CD14-positive monocyte (primary cell): Measurements from ENCODE around the gene YJU2. TPM values are rescaled to one million over a fixed set of nuclear protein-coding genes. Genes with fewer than 3 reads are reported as not detected.

ENCODE experiments used
- DNase-seq, 3 donors: peaks; one replicate each; pipeline ENCODE4 v3.0.0-alpha.2; 2011 to 2022
- H2AFZ ChIP-seq: 2 replicates; pipeline ENCODE4 v1.6.0; 2012; ENCODE audit warnings: mild to moderate bottlenecking, low read depth, low read length, inconsistent platforms; ENCODE audit not compliant: insufficient read depth, poor library complexity, severe bottlenecking
- H3K27ac ChIP-seq, 2 donors: 1 replicate in 1 of 2; 2 replicates in 1 of 2; pipeline ENCODE4 v1.5.1; 2012 to 2013; ENCODE audit warnings: low read length in 2 of 2, control low read depth in 1 of 2, inconsistent platforms in 1 of 2, low read depth in 1 of 2, mild to moderate bottlenecking in 1 of 2
- H3K27me3 ChIP-seq, 2 donors: one replicate each; pipeline versions ENCODE4 v1.6.0 to v1.6.1; 2011 to 2013; ENCODE audit warnings: low read length in 2 of 2; ENCODE audit not compliant: control insufficient read depth in 2 of 2, insufficient read depth in 2 of 2
- H3K36me3 ChIP-seq, 2 donors: replicated peaks in 1 of 2; 1 replicate in 1 of 2; 2 replicates in 1 of 2; pipeline versions ENCODE4 v1.5.1 to v1.6.1; 2012 to 2013; ENCODE audit warnings: low read length in 2 of 2, control low read depth in 1 of 2, inconsistent platforms in 1 of 2, mild to moderate bottlenecking in 1 of 2; ENCODE audit not compliant: insufficient read depth in 2 of 2, control insufficient read depth in 1 of 2
- H3K4me1 ChIP-seq, 2 donors: 1 replicate in 1 of 2; 2 replicates in 1 of 2; pipeline versions ENCODE4 v1.5.1 to v1.6.1; 2012 to 2013; ENCODE audit warnings: low read length in 2 of 2, control low read depth in 1 of 2, inconsistent platforms in 1 of 2, mild to moderate bottlenecking in 1 of 2, moderate library complexity in 1 of 2; ENCODE audit not compliant: insufficient read depth in 2 of 2, control insufficient read depth in 1 of 2
- H3K4me2 ChIP-seq: replicated peaks from 2 replicates; pipeline ENCODE3; 2012; ENCODE audit warnings: low read length, moderate library complexity, mild to moderate bottlenecking; ENCODE audit not compliant: poor library complexity, severe bottlenecking; ENCODE audit errors: extremely low read depth
- H3K4me3 ChIP-seq, 3 experiments: fragments of 200-600 bp in 1 of 3; sonication (generic) in 1 of 3; replicated peaks in 1 of 3; 1 replicate in 2 of 3; 2 replicates in 1 of 3; pipeline ENCODE4 v1.5.1; 2011 to 2013; ENCODE audit warnings: low read length in 3 of 3, mild to moderate bottlenecking in 3 of 3, control low read depth in 2 of 3, low read depth in 2 of 3, inconsistent platforms in 1 of 3, moderate library complexity in 1 of 3
- H3K79me2 ChIP-seq: 2 replicates; pipeline ENCODE4 v1.6.0; 2012; ENCODE audit warnings: mild to moderate bottlenecking, control low read depth, inconsistent platforms, low read length, moderate library complexity; ENCODE audit not compliant: insufficient read depth
- H3K9ac ChIP-seq: 2 replicates; pipeline ENCODE4 v1.6.0; 2017; ENCODE audit warnings: low read length, mild to moderate bottlenecking; ENCODE audit not compliant: insufficient read depth, poor library complexity, severe bottlenecking
- H3K9me3 ChIP-seq, 2 donors: replicated peaks in 1 of 2; 1 replicate in 1 of 2; 2 replicates in 1 of 2; pipeline versions ENCODE4 v1.5.1 to v1.6.1; 2012 to 2013; ENCODE audit warnings: low read length in 2 of 2, control low read depth in 1 of 2; ENCODE audit not compliant: control insufficient read depth in 1 of 2, insufficient read depth in 1 of 2
- H4K20me1 ChIP-seq: 2 replicates; pipeline ENCODE4 v1.6.0; 2012; ENCODE audit warnings: mild to moderate bottlenecking, low read length, control low read depth, moderate library complexity; ENCODE audit not compliant: insufficient read depth
- H3K27ac Mint-ChIP-seq, 7 donors: one replicate each; pipeline ENCODE4 v1.8.0; 2020; ENCODE audit warnings: mild to moderate bottlenecking in 7 of 7, mixed read lengths in 7 of 7, moderate library complexity in 6 of 7, inconsistent platforms in 2 of 7
- H3K27me3 Mint-ChIP-seq, 3 donors: one replicate each; pipeline ENCODE4 v1.8.0; 2021 to 2022; ENCODE audit warnings: low read depth in 3 of 3, mild to moderate bottlenecking in 3 of 3, mixed read lengths in 3 of 3, moderate library complexity in 3 of 3, inconsistent platforms in 1 of 3
- H3K36me3 Mint-ChIP-seq, 2 donors: one replicate each; pipeline ENCODE4 v1.8.0; 2020; ENCODE audit warnings: mixed read lengths in 2 of 2, inconsistent platforms in 1 of 2, mild to moderate bottlenecking in 1 of 2
- H3K4me1 Mint-ChIP-seq: one replicate; pipeline ENCODE4 v1.8.0; 2020; ENCODE audit warnings: mild to moderate bottlenecking, mixed read lengths
- H3K4me3 Mint-ChIP-seq, 2 donors: one replicate each; pipeline ENCODE4 v1.8.0; 2020; ENCODE audit warnings: mild to moderate bottlenecking in 2 of 2, mixed read lengths in 2 of 2, moderate library complexity in 1 of 2
- H3K9me3 Mint-ChIP-seq, 7 donors: one replicate each; pipeline ENCODE4 v1.8.0; 2020 to 2022; ENCODE audit warnings: mixed read lengths in 7 of 7, mild to moderate bottlenecking in 6 of 7, moderate library complexity in 6 of 7, inconsistent platforms in 2 of 7
- CTCF ChIP-seq: fragments of 200-600 bp; IDR thresholded peaks from one replicate; pipeline ENCODE4 v1.8.0; 2022; ENCODE audit warnings: antibody characterized with exemption, mild to moderate bottlenecking
- WGBS: methylation state at CpG from one replicate; pipeline ENCODE4 v1.1.5; 2013; ENCODE audit warnings: missing lambda C conversion rate; ENCODE audit not compliant: insufficient coverage; 5-methylcytosine and 5-hydroxymethylcytosine counted together
- intact Hi-C, 2 donors: fragments of 100-400 bp; cut with micrococcal nuclease; formaldehyde crosslinking; loops; one replicate each; pipeline versions ENCODE4 v1.15.0 to v1.15.1; 2023
- polyA plus RNA-seq, 3 donors: library from polyadenylated mRNA; depleted of rRNA in 1 of 3; unstranded in 2 of 3; stranded (reverse) in 1 of 3; fragments of 300-500 nt in 2 of 3; fragments of >200 nt in 1 of 3; fragmentation: Illumina TruSeq in 2 of 3; gene quantifications; 1 replicate in 2 of 3; 2 replicates in 1 of 3; pipeline ENCODE4 v1.2.3, GENCODE V29; 2012 to 2021

YJU2 gene
- polyA plus RNA-seq, 3 donors, result 8.6 to 19.3 (median 13.4) TPM

GRCh38 chr19:4303819-4304537 lies 57.1 kb downstream of the YJU2 start:
- no peak overlapping the region for H3K4me3 ChIP-seq

More at GRCh38 chr19:4303819-4304537, 57.1 kb downstream of the YJU2 start:
- Histone ChIP-seq H3K36me3 (no peaks in the 10 kb centered on the region), H3K27me3 (no peaks in the 10 kb centered on the region), H3K27ac (no peak overlapping the region), H3K9me3 (no peaks in the 10 kb centered on the region), H3K9ac (no peak overlapping the region), H4K20me1 (no peaks in the 10 kb centered on the region), H3K79me2 (no peaks in the 10 kb centered on the region), H3K4me2 (peak overlapping the region; percentile 36), H2AFZ (peak overlapping the region; percentile 41), H3K4me1 (peaks cover 0 to 4% of the 10 kb centered on the region in 2 donors)
- Mint-ChIP-seq H3K27ac (no peak overlapping the region), H3K4me3 (no peak overlapping the region), H3K4me1 (peaks cover 12% of the 10 kb centered on the region), H3K27me3 (peaks cover 5 to 9% (median 8%) of the 10 kb centered on the region in 3 donors), H3K9me3 (peaks cover 0 to 2% (median 0%) of the 10 kb centered on the region in 7 donors), H3K36me3 (no peaks in the 10 kb centered on the region)
- TF ChIP-seq CTCF, result no peak
- intact Hi-C loops, result no loop called here
- DNase-seq, result no peak
- WGBS, result 44% methylated on average over 7 of the region's 18 CpGs
